ENCODE measurements around the gene AURKAIP1.

Gene AURKAIP1

DNA sequence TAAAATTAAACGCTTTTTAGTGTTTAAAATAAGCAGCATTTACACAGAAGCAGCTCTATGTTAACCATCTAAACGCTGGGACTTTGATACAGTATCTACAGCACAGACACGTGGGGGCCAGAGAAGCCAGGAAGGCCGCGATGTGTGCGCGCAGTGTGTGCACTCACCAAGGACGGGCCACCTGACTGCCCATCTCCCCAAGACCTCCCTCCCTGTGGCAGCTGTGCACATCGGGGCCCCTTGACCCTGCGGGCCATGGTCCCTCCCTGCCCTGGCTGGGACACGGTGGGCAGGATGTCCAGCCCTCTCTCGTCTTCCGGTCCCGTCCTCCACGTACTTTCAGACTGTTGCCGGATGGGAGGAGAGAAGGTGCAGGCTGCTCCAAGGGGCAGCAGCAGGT lies 39.7 kb downstream of the AURKAIP1 start:
- DNase-seq (ENCODE audit: extremely low read depth in 1 of 2, low read depth in 1 of 2) = no peak

DNA sequence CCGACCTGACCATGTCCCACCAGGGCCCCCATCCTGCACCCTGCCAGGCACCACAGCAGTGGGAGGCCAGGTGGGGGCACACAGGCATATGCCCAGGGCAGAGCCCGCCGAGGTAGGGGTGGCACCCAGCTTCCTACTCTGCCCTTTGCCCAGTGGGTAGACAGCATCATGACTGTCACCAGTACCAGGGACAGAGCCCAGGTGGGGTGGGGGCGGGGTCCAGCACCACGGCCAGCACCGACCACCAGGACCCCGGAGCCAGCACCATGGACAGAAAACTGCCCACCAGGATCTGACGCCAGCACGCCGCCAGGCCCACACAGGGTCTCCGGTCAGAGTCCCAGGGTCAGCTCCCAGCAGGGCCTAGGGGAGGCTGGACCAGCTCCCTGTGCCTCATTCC lies 40.2 kb downstream of the AURKAIP1 start:
- no peak for DNase-seq (ENCODE audit: extremely low read depth in 1 of 2, low read depth in 1 of 2)

DNA sequence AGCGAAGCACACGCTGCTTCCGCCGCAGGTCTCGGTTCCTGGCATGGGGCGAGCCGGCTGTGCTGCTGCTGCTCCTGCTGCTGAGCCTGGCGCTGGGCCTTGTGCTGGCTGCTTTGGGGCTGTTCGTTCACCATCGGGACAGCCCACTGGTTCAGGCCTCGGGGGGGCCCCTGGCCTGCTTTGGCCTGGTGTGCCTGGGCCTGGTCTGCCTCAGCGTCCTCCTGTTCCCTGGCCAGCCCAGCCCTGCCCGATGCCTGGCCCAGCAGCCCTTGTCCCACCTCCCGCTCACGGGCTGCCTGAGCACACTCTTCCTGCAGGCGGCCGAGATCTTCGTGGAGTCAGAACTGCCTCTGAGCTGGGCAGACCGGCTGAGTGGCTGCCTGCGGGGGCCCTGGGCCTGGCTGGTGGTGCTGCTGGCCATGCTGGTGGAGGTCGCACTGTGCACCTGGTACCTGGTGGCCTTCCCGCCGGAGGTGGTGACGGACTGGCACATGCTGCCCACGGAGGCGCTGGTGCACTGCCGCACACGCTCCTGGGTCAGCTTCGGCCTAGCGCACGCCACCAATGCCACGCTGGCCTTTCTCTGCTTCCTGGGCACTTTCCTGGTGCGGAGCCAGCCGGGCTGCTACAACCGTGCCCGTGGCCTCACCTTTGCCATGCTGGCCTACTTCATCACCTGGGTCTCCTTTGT lies 41.3 kb downstream of the AURKAIP1 start:
- no peak for DNase-seq (ENCODE audit: extremely low read depth in 1 of 2, low read depth in 1 of 2)

DNA sequence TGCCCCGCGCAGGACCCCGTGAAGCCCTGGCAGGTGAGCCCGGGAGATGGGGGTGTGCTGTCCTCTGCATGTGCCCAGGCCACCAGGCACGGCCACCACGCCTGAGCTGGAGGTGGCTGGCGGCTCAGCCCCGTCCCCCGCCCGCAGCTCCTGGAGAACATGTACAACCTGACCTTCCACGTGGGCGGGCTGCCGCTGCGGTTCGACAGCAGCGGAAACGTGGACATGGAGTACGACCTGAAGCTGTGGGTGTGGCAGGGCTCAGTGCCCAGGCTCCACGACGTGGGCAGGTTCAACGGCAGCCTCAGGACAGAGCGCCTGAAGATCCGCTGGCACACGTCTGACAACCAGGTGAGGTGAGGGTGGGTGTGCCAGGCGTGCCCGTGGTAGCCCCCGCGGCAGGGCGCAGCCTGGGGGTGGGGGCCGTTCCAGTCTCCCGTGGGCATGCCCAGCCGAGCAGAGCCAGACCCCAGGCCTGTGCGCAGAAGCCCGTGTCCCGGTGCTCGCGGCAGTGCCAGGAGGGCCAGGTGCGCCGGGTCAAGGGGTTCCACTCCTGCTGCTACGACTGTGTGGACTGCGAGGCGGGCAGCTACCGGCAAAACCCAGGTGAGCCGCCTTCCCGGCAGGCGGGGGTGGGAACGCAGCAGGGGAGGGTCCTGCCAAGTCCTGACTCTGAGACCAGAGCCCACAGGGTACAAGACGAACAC lies 42.1 kb downstream of the AURKAIP1 start:
- DNase-seq (ENCODE audit: extremely low read depth in 1 of 2, low read depth in 1 of 2) = no peak

DNA sequence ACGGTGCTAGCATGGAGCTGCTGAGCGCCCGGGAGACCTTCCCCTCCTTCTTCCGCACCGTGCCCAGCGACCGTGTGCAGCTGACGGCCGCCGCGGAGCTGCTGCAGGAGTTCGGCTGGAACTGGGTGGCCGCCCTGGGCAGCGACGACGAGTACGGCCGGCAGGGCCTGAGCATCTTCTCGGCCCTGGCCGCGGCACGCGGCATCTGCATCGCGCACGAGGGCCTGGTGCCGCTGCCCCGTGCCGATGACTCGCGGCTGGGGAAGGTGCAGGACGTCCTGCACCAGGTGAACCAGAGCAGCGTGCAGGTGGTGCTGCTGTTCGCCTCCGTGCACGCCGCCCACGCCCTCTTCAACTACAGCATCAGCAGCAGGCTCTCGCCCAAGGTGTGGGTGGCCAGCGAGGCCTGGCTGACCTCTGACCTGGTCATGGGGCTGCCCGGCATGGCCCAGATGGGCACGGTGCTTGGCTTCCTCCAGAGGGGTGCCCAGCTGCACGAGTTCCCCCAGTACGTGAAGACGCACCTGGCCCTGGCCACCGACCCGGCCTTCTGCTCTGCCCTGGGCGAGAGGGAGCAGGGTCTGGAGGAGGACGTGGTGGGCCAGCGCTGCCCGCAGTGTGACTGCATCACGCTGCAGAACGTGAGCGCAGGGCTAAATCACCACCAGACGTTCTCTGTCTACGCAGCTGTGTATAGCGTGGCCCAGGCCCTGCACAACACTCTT lies 42.8 kb downstream of the AURKAIP1 start:
- DNase-seq (ENCODE audit: extremely low read depth in 1 of 2, low read depth in 1 of 2) = no peak

DNA sequence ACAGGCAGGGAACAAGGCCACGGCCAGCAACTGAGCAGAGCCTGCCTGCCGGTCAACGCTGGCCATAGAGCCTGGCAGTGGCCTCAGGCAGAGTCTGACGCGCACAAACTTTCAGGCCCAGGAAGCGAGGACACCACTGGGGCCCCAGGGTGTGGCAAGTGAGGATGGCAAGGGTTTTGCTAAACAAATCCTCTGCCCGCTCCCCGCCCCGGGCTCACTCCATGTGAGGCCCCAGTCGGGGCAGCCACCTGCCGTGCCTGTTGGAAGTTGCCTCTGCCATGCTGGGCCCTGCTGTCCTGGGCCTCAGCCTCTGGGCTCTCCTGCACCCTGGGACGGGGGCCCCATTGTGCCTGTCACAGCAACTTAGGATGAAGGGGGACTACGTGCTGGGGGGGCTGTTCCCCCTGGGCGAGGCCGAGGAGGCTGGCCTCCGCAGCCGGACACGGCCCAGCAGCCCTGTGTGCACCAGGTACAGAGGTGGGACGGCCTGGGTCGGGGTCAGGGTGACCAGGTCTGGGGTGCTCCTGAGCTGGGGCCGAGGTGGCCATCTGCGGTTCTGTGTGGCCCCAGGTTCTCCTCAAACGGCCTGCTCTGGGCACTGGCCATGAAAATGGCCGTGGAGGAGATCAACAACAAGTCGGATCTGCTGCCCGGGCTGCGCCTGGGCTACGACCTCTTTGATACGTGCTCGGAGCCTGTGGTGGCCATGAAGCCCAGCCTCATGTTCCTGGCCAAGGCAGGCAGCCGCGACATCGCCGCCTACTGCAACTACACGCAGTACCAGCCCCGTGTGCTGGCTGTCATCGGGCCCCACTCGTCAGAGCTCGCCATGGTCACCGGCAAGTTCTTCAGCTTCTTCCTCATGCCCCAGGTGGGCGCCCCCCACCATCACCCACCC lies 43.7 kb downstream of the AURKAIP1 start, which contains the start of gene TAS1R3:
TAS1R3 (plus strand) TSS at position 213 of the 898 bp plus-strand sequence; CDS start at position 279, 66 bp downstream.
- no peak for DNase-seq (ENCODE audit: extremely low read depth in 1 of 2, low read depth in 1 of 2)

DNA sequence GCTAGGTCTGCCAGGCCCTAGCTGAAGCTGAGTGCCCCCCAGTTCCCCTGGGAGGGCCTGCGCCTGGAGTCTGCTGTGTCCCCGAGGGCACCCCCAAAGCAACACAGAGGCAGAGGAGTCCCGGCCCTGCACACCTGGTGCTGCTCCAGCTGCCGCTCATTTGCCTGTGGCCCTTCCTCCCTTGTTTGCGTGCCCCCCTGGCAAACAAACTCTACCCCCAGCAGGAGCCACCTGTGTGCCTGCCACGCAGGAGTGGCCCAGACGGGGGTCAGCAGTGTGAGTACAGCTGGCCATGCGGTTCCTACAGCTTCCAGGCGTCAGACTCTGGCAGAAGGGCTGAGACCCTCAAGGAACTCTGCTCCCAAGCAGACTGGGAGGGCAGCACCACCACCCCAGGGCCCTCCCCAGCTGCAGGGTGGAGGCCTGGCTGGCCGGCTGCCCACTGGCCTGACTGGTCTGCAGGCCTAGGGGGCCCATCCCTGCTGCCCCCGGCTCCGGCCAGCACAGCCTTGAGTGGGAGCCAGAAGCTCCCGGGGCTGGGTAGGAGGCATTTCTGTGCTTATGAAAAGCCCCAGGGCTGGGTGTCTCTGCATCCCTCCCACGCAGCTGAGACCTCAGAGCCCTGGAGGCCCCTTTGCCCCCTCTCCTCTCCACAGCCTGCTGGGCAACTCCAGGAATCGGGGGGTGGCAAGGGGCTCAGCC lies 44.5 kb downstream of the AURKAIP1 start:
- DNase-seq (ENCODE audit: extremely low read depth in 1 of 2, low read depth in 1 of 2) = no peak

DNA sequence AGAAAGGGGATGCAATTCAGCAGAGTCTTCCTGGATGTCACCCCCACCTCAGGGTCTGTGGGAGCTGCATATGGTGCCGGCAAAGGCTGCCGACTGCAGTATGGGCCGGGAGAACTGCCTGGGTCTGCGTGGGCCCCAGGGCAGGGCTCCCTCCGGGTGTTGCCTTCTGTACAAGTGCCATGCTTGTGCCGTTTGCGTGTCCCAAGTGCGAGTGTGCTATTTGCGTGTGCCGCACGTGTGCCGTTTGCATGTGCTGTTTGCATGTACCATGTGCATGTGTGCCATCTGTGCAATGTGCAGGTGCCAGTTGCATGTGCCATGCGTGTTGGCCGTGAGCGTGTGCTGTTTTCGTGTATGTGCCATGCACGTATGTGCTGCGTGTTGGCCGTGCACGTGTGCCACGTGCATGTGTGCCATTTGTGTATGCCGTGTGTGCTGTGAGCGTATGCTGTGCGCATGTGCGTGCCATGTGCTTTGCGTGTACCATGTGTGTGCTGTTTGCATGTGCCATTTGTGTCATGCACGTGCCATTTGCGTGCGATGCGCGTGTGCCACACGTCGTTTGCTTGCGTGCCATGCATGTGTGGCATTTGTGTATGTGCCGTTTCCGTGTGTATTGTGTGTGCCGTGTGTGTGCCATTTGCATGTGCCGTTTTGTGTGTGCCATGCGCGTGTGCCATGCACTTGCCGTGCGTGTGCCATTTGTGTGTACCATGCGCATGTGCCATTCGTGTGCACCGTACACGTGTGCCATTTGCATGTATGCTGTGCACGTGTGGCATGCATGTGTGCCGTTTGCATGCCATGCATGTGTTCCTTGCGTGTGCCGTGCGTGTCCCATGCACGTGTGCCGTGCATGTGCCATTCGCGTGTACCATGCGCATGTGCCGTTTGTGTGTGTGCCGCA lies 45.5 kb downstream of the AURKAIP1 start:
- no peak for DNase-seq (ENCODE audit: extremely low read depth in 1 of 2, low read depth in 1 of 2)

DNA sequence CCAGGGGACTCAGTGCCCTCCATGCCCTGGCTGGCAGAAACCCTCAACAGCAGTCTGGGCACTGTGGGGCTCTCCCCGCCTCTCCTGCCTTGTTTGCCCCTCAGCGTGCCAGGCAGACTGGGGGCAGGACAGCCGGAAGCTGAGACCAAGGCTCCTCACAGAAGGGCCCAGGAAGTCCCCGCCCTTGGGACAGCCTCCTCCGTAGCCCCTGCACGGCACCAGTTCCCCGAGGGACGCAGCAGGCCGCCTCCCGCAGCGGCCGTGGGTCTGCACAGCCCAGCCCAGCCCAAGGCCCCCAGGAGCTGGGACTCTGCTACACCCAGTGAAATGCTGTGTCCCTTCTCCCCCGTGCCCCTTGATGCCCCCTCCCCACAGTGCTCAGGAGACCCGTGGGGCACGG lies 46.8 kb downstream of the AURKAIP1 start:
- no peak for DNase-seq (ENCODE audit: extremely low read depth in 1 of 2, low read depth in 1 of 2)

DNA sequence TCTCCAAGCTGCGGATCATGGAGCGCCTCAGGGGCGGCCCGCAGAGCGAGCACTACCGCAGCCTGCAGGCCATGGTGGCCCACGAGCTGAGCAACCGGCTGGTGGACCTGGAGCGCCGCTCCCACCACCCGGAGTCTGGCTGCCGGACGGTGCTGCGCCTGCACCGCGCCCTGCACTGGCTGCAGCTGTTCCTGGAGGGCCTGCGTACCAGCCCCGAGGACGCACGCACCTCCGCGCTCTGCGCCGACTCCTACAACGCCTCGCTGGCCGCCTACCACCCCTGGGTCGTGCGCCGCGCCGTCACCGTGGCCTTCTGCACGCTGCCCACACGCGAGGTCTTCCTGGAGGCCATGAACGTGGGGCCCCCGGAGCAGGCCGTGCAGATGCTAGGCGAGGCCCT lies 47.7 kb downstream of the AURKAIP1 start:
- no peak for DNase-seq (ENCODE audit: extremely low read depth in 1 of 2, low read depth in 1 of 2)

DNA sequence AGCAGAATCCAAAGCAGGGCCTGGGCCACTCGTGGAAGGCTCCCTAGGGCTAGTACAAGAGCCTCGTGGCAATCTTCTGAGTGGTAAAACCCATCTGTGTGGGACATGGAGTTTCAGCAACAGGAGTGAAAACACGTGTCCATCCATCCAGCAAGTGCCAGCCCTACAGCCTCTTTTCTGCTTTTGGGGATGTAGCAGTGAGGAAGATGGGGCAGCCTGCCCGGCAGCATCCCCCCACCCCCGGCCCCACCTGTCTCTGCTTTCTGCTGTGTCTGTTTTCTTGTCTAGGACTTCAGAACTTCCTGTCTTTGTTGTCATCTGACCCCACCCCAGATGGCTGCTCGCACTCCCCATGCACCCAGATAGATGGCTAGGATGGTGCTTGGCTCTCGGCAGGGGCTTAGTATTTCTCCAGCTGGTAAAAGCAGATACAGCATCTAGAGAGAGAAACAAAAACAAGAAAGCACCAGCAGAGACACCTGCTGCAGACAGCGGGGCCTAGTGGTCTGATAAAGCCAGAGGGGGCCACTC lies 48.9 kb downstream of the AURKAIP1 start:
- DNase-seq (ENCODE audit: extremely low read depth in 1 of 2, low read depth in 1 of 2) = no peak

DNA sequence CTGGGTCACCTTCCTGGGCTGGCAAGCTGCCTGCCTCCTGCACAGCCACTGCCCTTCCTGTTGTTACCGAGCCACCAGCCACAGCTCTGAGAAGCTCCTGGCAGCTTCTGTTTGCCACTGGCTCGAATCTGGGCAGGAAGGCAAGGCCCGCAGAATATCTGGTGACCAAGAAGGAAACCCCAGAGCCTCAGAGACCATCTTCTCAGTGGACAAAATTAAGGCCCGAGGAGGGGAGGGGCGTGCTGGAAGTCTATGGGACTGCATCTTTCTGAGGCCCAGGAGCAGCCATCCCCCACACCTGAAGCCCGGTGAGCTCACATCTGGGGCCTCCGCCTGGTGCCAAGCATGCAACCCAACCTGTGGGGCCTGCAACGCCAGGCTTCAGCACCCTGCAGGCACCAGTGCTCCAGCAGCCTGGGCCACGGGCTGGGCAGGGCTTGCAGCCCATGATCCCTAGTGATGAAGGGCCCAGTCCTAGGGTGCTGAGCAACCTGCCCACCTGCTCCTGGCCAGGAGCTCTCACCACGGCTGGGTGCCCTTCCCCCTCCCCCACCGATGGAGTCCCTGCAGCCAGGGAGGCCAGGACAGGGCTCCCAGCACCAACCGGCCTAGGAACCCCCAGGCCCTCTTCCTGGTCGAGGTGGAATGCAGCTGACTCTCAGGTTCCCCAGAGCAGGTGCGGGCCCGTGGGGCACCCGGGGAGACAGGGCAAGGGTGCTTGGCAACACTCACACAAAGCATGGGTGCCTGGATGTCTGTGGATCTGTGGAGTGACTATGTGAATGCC lies 49.5 kb downstream of the AURKAIP1 start:
- DNase-seq (ENCODE audit: extremely low read depth in 1 of 2, low read depth in 1 of 2) = no peak

DNA sequence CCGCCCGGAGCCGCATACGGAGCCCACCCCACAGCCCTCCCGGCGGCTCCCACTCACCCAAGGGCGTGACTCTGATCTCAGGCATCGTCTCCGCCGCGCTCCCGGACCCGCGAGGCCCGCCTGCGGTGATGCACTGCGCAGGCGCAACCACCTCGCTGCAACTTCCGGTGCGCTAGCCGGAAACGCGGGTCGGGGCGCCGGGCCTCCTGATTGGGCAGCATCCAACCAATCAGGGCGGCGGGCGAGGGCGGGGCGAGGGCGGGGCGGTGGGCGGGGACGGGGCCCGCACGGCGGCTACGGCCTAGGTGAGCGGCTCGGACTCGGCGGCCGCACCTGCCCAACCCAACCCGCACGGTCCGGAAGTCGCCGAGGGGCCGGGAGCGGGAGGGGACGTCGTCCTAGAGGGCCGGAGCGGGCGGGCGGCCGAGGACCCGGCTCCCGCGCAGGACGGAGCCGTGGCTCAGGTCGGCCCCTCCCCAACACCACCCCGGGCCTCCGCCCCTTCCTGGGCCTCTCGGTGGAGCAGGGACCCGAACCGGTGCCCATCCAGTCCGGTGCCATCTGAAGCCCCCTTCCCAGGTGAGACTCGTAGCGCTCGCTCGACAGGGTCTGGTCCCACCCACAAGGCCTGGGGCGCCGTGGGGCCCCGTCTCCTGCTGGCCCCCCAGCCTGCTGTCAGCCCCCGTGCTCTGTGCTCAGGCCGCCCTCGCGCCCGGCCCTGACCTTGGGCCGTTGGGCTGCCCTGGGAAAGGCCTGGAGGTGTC lies 50.3 kb downstream of the AURKAIP1 start, which contains the start of the genes CPTP and INTS11:
CPTP (plus strand) TSS at position 279 of the 764 bp plus-strand sequence. CDS start 2,109 bp downstream, outside the sequence.
INTS11 (minus strand) TSS at position 137 of the 764 bp plus-strand sequence; CDS start at position 85, 52 bp downstream.
- peak; percentile 89 to 96 for DNase-seq (ENCODE audit: extremely low read depth in 1 of 2, low read depth in 1 of 2)

DNA sequence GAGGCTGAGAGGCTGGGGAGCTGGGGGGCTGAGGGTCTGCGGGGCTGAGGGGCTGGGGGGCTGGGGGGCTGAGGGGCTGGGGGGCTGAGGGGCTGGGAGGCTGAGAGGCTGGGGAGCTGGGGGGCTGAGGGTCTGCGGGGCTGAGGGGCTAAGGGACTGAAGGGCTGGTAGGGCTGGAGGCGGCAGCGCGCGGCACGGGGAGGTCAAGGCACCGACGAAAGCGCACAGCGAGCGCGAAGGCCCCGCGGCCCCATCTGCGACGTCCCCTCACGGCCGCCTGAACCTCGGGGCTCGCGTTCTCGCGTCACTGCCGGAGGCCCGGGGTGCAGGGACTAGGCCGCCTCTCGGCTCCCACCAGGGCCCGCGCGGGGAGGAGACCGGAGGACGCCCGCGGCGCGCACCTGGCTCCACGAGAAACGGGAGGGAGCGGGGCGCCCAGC lies 50.9 kb downstream of the AURKAIP1 start:
- no peak for DNase-seq (ENCODE audit: extremely low read depth in 1 of 2, low read depth in 1 of 2)
